ENCODE results near the gene ASCC3.

Gene ASCC3

GRCh38 chr6:100462706-100463629 is 418.2 kb downstream of the ASCC3 start:
- no peaks in the 10 kb centered on the region for H3K9me3 ChIP-seq (ENCODE audit: control insufficient read depth, low read length)
- H3K4me1 ChIP-seq = no peaks in the 10 kb centered on the region
- H3K9ac ChIP-seq = no peak overlapping the region
- H2AFZ ChIP-seq = no peak overlapping the region
- no peak overlapping the region for H3K4me3 ChIP-seq (ENCODE audit: low read depth, low read length)
- no peak overlapping the region for H3K4me2 ChIP-seq (ENCODE audit: low read length)
- H3K79me2 ChIP-seq = no peaks in the 10 kb centered on the region
- TF ChIP-seq CTCF (IDR thresholded peaks at IDR 0.05) = no peak
- no peaks in the 10 kb centered on the region for H3K36me3 ChIP-seq (ENCODE audit: control insufficient read depth, insufficient read depth, low read length)
- H3K27me3 ChIP-seq (ENCODE audit: control insufficient read depth, insufficient read depth, low read length) = peaks cover 37% of the 10 kb centered on the region
- H3K27ac ChIP-seq = no peak overlapping the region

- Histone ChIP-seq H3K4me1 (no peaks in the 10 kb centered on the region), H3K4me3 (ENCODE audit: low read depth, low read length) (no peak overlapping the region), H3K4me2 (ENCODE audit: low read length) (no peak overlapping the region)
Observed at GRCh38 chr6:100461917-100462705, 419.0 kb downstream of the ASCC3 start.

GRCh38 chr6:100461278-100461916 is 419.7 kb downstream of the ASCC3 start:
- no peak overlapping the region for H3K4me2 ChIP-seq (ENCODE audit: low read length)
- H2AFZ ChIP-seq = no peak overlapping the region
- H3K27ac ChIP-seq = no peak overlapping the region
- H3K27me3 ChIP-seq (ENCODE audit: control insufficient read depth, insufficient read depth, low read length) = peaks cover 39% of the 10 kb centered on the region
- no peak for TF ChIP-seq CTCF (IDR thresholded peaks at IDR 0.05)
- H3K79me2 ChIP-seq = no peaks in the 10 kb centered on the region
- H3K4me1 ChIP-seq = no peaks in the 10 kb centered on the region
- H3K4me3 ChIP-seq (ENCODE audit: low read depth, low read length) = no peak overlapping the region
- no peaks in the 10 kb centered on the region for H3K36me3 ChIP-seq (ENCODE audit: control insufficient read depth, insufficient read depth, low read length)
- no peaks in the 10 kb centered on the region for H3K9me3 ChIP-seq (ENCODE audit: control insufficient read depth, low read length)
- no peak overlapping the region for H3K9ac ChIP-seq

More at GRCh38 chr6:100461917-100462705, 419.0 kb downstream of the ASCC3 start:
- Histone ChIP-seq H3K36me3 (ENCODE audit: control insufficient read depth, insufficient read depth, low read length) (no peaks in the 10 kb centered on the region), H3K9ac (no peak overlapping the region), H3K9me3 (ENCODE audit: control insufficient read depth, low read length) (no peaks in the 10 kb centered on the region), H3K27me3 (ENCODE audit: control insufficient read depth, insufficient read depth, low read length) (peaks cover 36% of the 10 kb centered on the region), H2AFZ (no peak overlapping the region), H3K79me2 (no peaks in the 10 kb centered on the region), H3K27ac (no peak overlapping the region)
- TF ChIP-seq CTCF (IDR thresholded peaks at IDR 0.05) = no peak

GRCh38 chr6:100460650-100461204 is 420.4 kb downstream of the ASCC3 start:
- Histone ChIP-seq H3K27me3 (ENCODE audit: control insufficient read depth, insufficient read depth, low read length) (peaks cover 42% of the 10 kb centered on the region), H2AFZ (no peak overlapping the region), H3K79me2 (no peaks in the 10 kb centered on the region), H3K9ac (no peak overlapping the region), H3K4me1 (no peaks in the 10 kb centered on the region), H3K4me3 (ENCODE audit: low read depth, low read length) (no peak overlapping the region), H3K4me2 (ENCODE audit: low read length) (no peak overlapping the region), H3K36me3 (ENCODE audit: control insufficient read depth, insufficient read depth, low read length) (no peaks in the 10 kb centered on the region), H3K9me3 (ENCODE audit: control insufficient read depth, low read length) (no peaks in the 10 kb centered on the region), H3K27ac (no peak overlapping the region)
- no peak for TF ChIP-seq CTCF (IDR thresholded peaks at IDR 0.05)
